ENCODE results near the gene PLXNA4. TPM values are rescaled to one million over a fixed set of nuclear protein-coding genes. Genes with fewer than 3 reads are reported as not detected.

The PLXNA4 gene
- total RNA-seq, 1 donor from 2014 or later: 0.38 TPM

- peaks cover 17% of the 10 kb centered on the region for H3K27me3 Mint-ChIP-seq
- TF ChIP-seq, protein P1, sequence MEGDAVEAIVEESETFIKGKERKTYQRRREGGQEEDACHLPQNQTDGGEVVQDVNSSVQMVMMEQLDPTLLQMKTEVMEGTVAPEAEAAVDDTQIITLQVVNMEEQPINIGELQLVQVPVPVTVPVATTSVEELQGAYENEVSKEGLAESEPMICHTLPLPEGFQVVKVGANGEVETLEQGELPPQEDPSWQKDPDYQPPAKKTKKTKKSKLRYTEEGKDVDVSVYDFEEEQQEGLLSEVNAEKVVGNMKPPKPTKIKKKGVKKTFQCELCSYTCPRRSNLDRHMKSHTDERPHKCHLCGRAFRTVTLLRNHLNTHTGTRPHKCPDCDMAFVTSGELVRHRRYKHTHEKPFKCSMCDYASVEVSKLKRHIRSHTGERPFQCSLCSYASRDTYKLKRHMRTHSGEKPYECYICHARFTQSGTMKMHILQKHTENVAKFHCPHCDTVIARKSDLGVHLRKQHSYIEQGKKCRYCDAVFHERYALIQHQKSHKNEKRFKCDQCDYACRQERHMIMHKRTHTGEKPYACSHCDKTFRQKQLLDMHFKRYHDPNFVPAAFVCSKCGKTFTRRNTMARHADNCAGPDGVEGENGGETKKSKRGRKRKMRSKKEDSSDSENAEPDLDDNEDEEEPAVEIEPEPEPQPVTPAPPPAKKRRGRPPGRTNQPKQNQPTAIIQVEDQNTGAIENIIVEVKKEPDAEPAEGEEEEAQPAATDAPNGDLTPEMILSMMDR (IDR thresholded peaks at IDR 0.05; ENCODE audit: unreplicated experiment): no peak
- peaks cover 2% of the 10 kb centered on the region for H3K4me1 Mint-ChIP-seq (ENCODE audit: low read depth)
- H3K36me3 Mint-ChIP-seq (ENCODE audit: insufficient read depth): no peaks in the 10 kb centered on the region
- H3K9me3 Mint-ChIP-seq (ENCODE audit: low read depth): no peaks in the 10 kb centered on the region
- H3K27ac Mint-ChIP-seq: no peak overlapping the region
- DNase-seq (ENCODE audit: low spot score, unreplicated experiment): no peak
- no peak overlapping the region for H3K4me3 Mint-ChIP-seq (ENCODE audit: low read depth)
Observed at GRCh38 chr7:132292803-132293202, 283.5 kb downstream of the PLXNA4 start.

DNA sequence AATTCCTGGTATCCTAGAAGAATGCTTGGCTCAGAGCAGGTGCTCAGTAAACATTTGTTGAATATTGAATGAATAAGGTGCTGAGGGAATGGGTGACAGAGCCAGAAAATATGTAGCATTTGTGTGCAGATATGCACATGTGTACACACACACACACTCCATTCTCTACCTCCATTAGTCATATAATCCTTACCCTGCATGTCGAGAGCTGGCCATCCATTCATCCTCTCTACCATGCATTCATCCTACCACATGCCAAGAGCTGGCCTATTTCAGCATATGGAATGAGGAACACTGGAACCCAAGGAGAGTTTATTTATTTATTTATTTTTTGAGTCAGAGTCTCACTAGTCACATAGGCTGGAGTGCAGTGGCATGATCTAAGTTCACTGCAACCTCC, 284.8 kb downstream of the PLXNA4 start:
- H3K36me3 Mint-ChIP-seq (ENCODE audit: insufficient read depth): no peaks in the 10 kb centered on the region
- no peak overlapping the region for H3K27ac Mint-ChIP-seq
- TF ChIP-seq, protein P1 (IDR thresholded peaks at IDR 0.05; ENCODE audit: unreplicated experiment): no peak
- DNase-seq (ENCODE audit: low spot score, unreplicated experiment): no peak
- peaks cover 14% of the 10 kb centered on the region for H3K27me3 Mint-ChIP-seq
- peaks cover 2% of the 10 kb centered on the region for H3K4me1 Mint-ChIP-seq (ENCODE audit: low read depth)
- H3K9me3 Mint-ChIP-seq (ENCODE audit: low read depth): no peaks in the 10 kb centered on the region
- H3K4me3 Mint-ChIP-seq (ENCODE audit: low read depth): no peak overlapping the region

DNA sequence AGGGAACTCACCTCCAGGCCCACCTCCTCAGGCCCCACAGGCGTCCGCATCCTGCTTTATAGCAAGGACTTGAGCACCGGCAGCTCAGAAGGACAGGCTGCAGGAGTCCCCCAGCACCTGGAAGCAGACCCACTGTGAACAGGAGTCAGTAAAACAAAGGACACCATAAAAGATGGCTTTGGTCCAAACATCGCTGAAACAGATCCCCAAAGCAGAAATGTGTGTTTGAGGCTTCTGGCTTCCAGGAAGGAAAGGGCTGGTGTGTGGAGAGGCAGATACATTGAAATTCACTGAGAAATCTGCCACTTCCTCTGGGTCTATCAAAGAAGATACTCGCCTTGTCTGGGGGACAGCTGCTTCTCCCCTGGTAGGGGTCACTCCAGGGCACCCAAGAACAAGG, 286.2 kb downstream of the PLXNA4 start:
- peaks cover 2% of the 10 kb centered on the region for H3K4me1 Mint-ChIP-seq (ENCODE audit: low read depth)
- peaks cover 13% of the 10 kb centered on the region for H3K27me3 Mint-ChIP-seq
- no peaks in the 10 kb centered on the region for H3K9me3 Mint-ChIP-seq (ENCODE audit: low read depth)
- no peak for DNase-seq (ENCODE audit: low spot score, unreplicated experiment)
- H3K4me3 Mint-ChIP-seq (ENCODE audit: low read depth): no peak overlapping the region
- TF ChIP-seq, protein P1 (IDR thresholded peaks at IDR 0.05; ENCODE audit: unreplicated experiment): no peak
- no peak overlapping the region for H3K27ac Mint-ChIP-seq
- H3K36me3 Mint-ChIP-seq (ENCODE audit: insufficient read depth): no peaks in the 10 kb centered on the region

GRCh38 chr7:132286836-132287235, 289.4 kb downstream of the PLXNA4 start:
- Mint-ChIP-seq H3K4me1 (ENCODE audit: low read depth) (peaks cover 2% of the 10 kb centered on the region), H3K9me3 (ENCODE audit: low read depth) (no peaks in the 10 kb centered on the region), H3K4me3 (ENCODE audit: low read depth) (no peak overlapping the region), H3K27me3 (peaks cover 5% of the 10 kb centered on the region), H3K36me3 (ENCODE audit: insufficient read depth) (no peaks in the 10 kb centered on the region), H3K27ac (no peak overlapping the region)
- DNase-seq (ENCODE audit: low spot score, unreplicated experiment): no peak
- TF ChIP-seq, protein P1 (IDR thresholded peaks at IDR 0.05; ENCODE audit: unreplicated experiment): no peak

- no peak overlapping the region for H3K4me3 Mint-ChIP-seq (ENCODE audit: low read depth)
- no peak overlapping the region for H3K27ac Mint-ChIP-seq
- no peak for DNase-seq (ENCODE audit: low spot score, unreplicated experiment)
- TF ChIP-seq, protein P1 (IDR thresholded peaks at IDR 0.05; ENCODE audit: unreplicated experiment): no peak
- no peaks in the 10 kb centered on the region for H3K36me3 Mint-ChIP-seq (ENCODE audit: insufficient read depth)
- H3K4me1 Mint-ChIP-seq (ENCODE audit: low read depth): no peaks in the 10 kb centered on the region
- no peaks in the 10 kb centered on the region for H3K9me3 Mint-ChIP-seq (ENCODE audit: low read depth)
- no peaks in the 10 kb centered on the region for H3K27me3 Mint-ChIP-seq
Observed at GRCh38 chr7:132280335-132280734, 295.9 kb downstream of the PLXNA4 start.

Data from progenitor cell of endocrine pancreas (in vitro differentiated cells).